Suprapubic skin (tissue), 3 donors: ENCODE data around the gene EVA1B.

Experiments used
- EP300 ChIP-seq: sonication (generic); formaldehyde crosslinking; IDR thresholded peaks from one replicate; pipeline ENCODE4 v1.6.1; 2017; ENCODE audit warnings: antibody characterized with exemption
- POLR2A ChIP-seq, 2 donors: fragments of 450-650 bp; IDR thresholded peaks; one replicate each; pipeline ENCODE4 v1.6.1; 2017; ENCODE audit warnings: antibody characterized with exemption in 2 of 2, mild to moderate bottlenecking in 2 of 2, moderate library complexity in 2 of 2
- TF ChIP-seq, protein P1 (sequence below), 2 donors: fragments of 200-600 bp in 1 of 2; fragments of 450-650 bp in 1 of 2; sonication (generic) in 1 of 2; IDR thresholded peaks; one replicate each; pipeline ENCODE4 v1.5.1; 2016 to 2019; ENCODE audit warnings: antibody characterized with exemption in 2 of 2, mild to moderate bottlenecking in 1 of 2, moderate library complexity in 1 of 2

DNA sequence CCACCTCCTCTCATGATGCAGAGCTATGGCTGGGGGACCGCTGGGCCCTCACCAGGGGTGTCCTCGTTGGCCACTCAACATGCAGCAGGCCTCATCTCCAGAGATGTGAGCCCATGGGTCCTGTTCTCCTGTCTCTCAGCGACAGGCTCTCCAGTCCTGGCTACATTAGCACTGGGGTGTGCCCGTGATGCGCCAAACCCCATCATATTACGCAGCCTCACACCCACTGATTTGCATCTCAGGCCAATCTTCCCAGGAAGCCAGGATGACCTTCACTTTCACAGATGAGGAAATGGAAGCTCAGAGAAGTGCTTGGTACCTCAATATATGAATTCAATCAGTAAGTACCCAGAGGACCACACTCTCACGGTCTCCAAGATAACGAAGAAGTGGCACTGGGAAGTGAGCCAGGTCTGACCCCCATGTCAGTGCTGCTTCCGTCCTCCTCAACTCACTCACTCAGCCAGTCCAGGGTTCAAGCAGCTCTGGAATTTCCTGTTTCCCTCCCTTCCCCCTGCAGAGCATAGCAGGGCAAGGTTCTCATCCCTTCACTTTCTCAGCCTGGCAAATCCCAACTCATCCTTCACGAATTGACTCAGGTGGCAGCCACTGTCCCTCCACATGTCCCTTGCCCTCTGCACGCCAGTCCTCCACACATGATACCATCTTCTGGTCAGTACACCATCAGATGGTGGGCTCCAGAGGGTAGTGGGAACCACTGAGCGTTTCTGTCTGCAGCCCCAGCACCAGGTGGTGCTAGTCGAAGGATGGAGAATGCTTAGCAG, 28.9 kb upstream of the EVA1B start:
- TF ChIP-seq, protein P1, sequence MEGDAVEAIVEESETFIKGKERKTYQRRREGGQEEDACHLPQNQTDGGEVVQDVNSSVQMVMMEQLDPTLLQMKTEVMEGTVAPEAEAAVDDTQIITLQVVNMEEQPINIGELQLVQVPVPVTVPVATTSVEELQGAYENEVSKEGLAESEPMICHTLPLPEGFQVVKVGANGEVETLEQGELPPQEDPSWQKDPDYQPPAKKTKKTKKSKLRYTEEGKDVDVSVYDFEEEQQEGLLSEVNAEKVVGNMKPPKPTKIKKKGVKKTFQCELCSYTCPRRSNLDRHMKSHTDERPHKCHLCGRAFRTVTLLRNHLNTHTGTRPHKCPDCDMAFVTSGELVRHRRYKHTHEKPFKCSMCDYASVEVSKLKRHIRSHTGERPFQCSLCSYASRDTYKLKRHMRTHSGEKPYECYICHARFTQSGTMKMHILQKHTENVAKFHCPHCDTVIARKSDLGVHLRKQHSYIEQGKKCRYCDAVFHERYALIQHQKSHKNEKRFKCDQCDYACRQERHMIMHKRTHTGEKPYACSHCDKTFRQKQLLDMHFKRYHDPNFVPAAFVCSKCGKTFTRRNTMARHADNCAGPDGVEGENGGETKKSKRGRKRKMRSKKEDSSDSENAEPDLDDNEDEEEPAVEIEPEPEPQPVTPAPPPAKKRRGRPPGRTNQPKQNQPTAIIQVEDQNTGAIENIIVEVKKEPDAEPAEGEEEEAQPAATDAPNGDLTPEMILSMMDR (IDR thresholded peaks at IDR 0.05) = no peak
- TF ChIP-seq POLR2A (IDR thresholded peaks at IDR 0.05) (no peak), EP300 (no peak)
